Liver (tissue), 9 donors: Measurements from ENCODE around the gene FGD6. TPM values are rescaled to one million over a fixed set of nuclear protein-coding genes. Genes with fewer than 3 reads are reported as not detected.
A peak's percentile ranks its signal among the peaks of the same experiment; 100 is the strongest.

Experiments used
- DNase-seq: peaks from one replicate; pipeline ENCODE4 v3.0.0-alpha.2; 2017; ENCODE audit warnings: low spot score
- H3K27ac ChIP-seq, 2 donors: one replicate each; pipeline ENCODE4 v1.7.0; 2013; ENCODE audit warnings: inconsistent platforms in 2 of 2, low read length in 2 of 2, control low read depth in 1 of 2, low read depth in 1 of 2, mild to moderate bottlenecking in 1 of 2
- H3K27me3 ChIP-seq, 4 donors: one replicate each; pipeline versions ENCODE4 v1.6.1 to v1.7.0; 2013; ENCODE audit warnings: low read length in 3 of 4, inconsistent platforms in 1 of 4, mild to moderate bottlenecking in 1 of 4, moderate library complexity in 1 of 4; ENCODE audit not compliant: control insufficient read depth in 4 of 4, insufficient read depth in 4 of 4
- H3K36me3 ChIP-seq, 4 donors: one replicate each; pipeline versions ENCODE4 v1.6.1 to v1.7.0; 2013; ENCODE audit warnings: low read length in 3 of 4, mild to moderate bottlenecking in 3 of 4, low read depth in 1 of 4, moderate library complexity in 1 of 4; ENCODE audit not compliant: control insufficient read depth in 4 of 4, insufficient read depth in 3 of 4
- H3K4me1 ChIP-seq, 4 donors: one replicate each; pipeline versions ENCODE4 v1.6.1 to v1.7.0; 2013; ENCODE audit warnings: low read length in 3 of 4, mild to moderate bottlenecking in 3 of 4, moderate library complexity in 1 of 4; ENCODE audit not compliant: control insufficient read depth in 4 of 4, insufficient read depth in 4 of 4
- H3K4me3 ChIP-seq, 3 donors: one replicate each; pipeline versions ENCODE4 v1.6.1 to v1.7.0; 2013; ENCODE audit warnings: low read length in 3 of 3, control low read depth in 1 of 3, low read depth in 1 of 3, mild to moderate bottlenecking in 1 of 3
- H3K9ac ChIP-seq, 2 donors: one replicate each; pipeline ENCODE4 v1.7.0; 2013; ENCODE audit warnings: low read length in 2 of 2, mild to moderate bottlenecking in 2 of 2, moderate library complexity in 2 of 2, control low read depth in 1 of 2, low read depth in 1 of 2
- H3K9me3 ChIP-seq, 4 donors: one replicate each; pipeline versions ENCODE4 v1.6.1 to v1.7.0; 2013; ENCODE audit warnings: low read length in 3 of 4; ENCODE audit not compliant: control insufficient read depth in 4 of 4
- ATF3 ChIP-seq: IDR thresholded peaks from 2 replicates; pipeline ENCODE4 v1.6.1; 2016; ENCODE audit warnings: antibody characterized with exemption
- CTCF ChIP-seq: fragments of 150-350 bp; IDR thresholded peaks from 2 replicates; pipeline ENCODE4 v1.5.1; 2017; ENCODE audit warnings: improper control_type of control experiment, low read depth, low read length; ENCODE audit not compliant: missing input control
- EGR1 ChIP-seq, 2 donors: IDR thresholded peaks; 2 replicates each; pipeline ENCODE4 v1.6.1; 2016 to 2018; ENCODE audit warnings: antibody characterized with exemption in 2 of 2, low read depth in 2 of 2
- FOXA1 ChIP-seq: IDR thresholded peaks from 2 replicates; pipeline ENCODE4 v1.6.1; 2016; ENCODE audit warnings: antibody characterized with exemption
- FOXA2 ChIP-seq: IDR thresholded peaks from 2 replicates; pipeline ENCODE4 v1.6.1; 2016; ENCODE audit warnings: antibody characterized with exemption
- HNF4A ChIP-seq, 2 donors: conservative IDR thresholded peaks; 2 replicates each; pipeline ENCODE4 v1.6.1; 2016; ENCODE audit warnings: antibody characterized with exemption in 2 of 2, mild to moderate bottlenecking in 2 of 2
- HNF4G ChIP-seq: IDR thresholded peaks from 2 replicates; pipeline ENCODE4 v1.6.1; 2016; ENCODE audit warnings: antibody characterized with exemption
- JUND ChIP-seq, 2 donors: IDR thresholded peaks; 2 replicates each; pipeline ENCODE4 v1.6.1; 2016; ENCODE audit warnings: antibody characterized with exemption in 2 of 2
- NR2F2 ChIP-seq: IDR thresholded peaks from 2 replicates; pipeline ENCODE4 v1.6.1; 2016; ENCODE audit warnings: antibody characterized with exemption
- RAD21 ChIP-seq, 2 donors: IDR thresholded peaks; 2 replicates each; pipeline ENCODE4 v1.6.1; 2016; ENCODE audit warnings: antibody characterized with exemption in 2 of 2, mild to moderate bottlenecking in 2 of 2
- REST ChIP-seq: IDR thresholded peaks from 2 replicates; pipeline ENCODE4 v1.6.1; 2016; ENCODE audit warnings: antibody characterized with exemption, mild to moderate bottlenecking
- RXRA ChIP-seq, 2 donors: IDR thresholded peaks; 2 replicates each; pipeline ENCODE4 v1.6.1; 2017 to 2018; ENCODE audit warnings: antibody characterized with exemption in 2 of 2, mild to moderate bottlenecking in 1 of 2
- SP1 ChIP-seq: IDR thresholded peaks from 2 replicates; pipeline ENCODE4 v1.6.1; 2018; ENCODE audit warnings: antibody characterized with exemption, mild to moderate bottlenecking
- TAF1 ChIP-seq: conservative IDR thresholded peaks from 2 replicates; pipeline ENCODE4 v1.6.1; 2016; ENCODE audit warnings: antibody characterized with exemption, mild to moderate bottlenecking
- YY1 ChIP-seq: IDR thresholded peaks from 2 replicates; pipeline ENCODE4 v1.6.1; 2016; ENCODE audit warnings: antibody characterized with exemption, mild to moderate bottlenecking
- ZBTB33 ChIP-seq: IDR thresholded peaks from 2 replicates; pipeline ENCODE4 v1.6.1; 2016; ENCODE audit warnings: antibody characterized with exemption
- WGBS: extraction: QIAGEN DNeasy Blood & Tissue Kit; methylation state at CpG from one replicate; pipeline ENCODE4 v1.1.7; 2013; 5-methylcytosine and 5-hydroxymethylcytosine counted together
- polyA plus RNA-seq, 2 donors: library from polyadenylated mRNA; stranded (reverse) in 1 of 2; unstranded in 1 of 2; fragments of 200-250 nt in 1 of 2; fragments of >200 nt in 1 of 2; fragmentation: Nextera tagmentation in 1 of 2; extraction: Ambion mirVana in 1 of 2; gene quantifications; one replicate each; pipeline versions ENCODE4 v1.2.1 to v1.2.3, GENCODE V29; 2013 to 2015
- total RNA-seq, 2 donors: library from RNA; depleted of rRNA; stranded (reverse); fragments of >200 nt; gene quantifications; one replicate each; pipeline ENCODE4 v1.2.3, GENCODE V29; 2014
- donor health status: healthy.
- donor health status: healthy.
- donor health status: healthy.
- donor health status: healthy.
- donor health status: healthy.

Gene FGD6
- total and polyA plus RNA-seq, 4 donors = 0.54 to 6.9 (median 2.4) TPM

GRCh38 chr12:95259368-95259767 lies 42.1 kb upstream of the FGD6 start:
- Histone ChIP-seq H3K9ac (no peak overlapping the region), H3K9me3 (no peaks in the 10 kb centered on the region), H3K4me3 (no peak overlapping the region), H3K27me3 (no peaks in the 10 kb centered on the region), H3K36me3 (peaks cover 3 to 29% (median 19%) of the 10 kb centered on the region in 4 donors), H3K27ac (no peak overlapping the region), H3K4me1 (peaks cover 0 to 5% (median 0%) of the 10 kb centered on the region in 4 donors)
- DNase-seq = no peak
- 37% methylated on average over 1 of the region's 1 CpG for WGBS
- TF ChIP-seq HNF4G (no peak), ATF3 (no peak), JUND (IDR thresholded peaks at IDR 0.05) (no peak), SP1 (no peak), REST (no peak), RAD21 (IDR thresholded peaks at IDR 0.05) (peak in 1 of 2 donors; percentile 3), NR2F2 (no peak)

GRCh38 chr12:95258803-95259202 lies 41.5 kb upstream of the FGD6 start:
- Histone ChIP-seq H3K4me1 (peaks cover 0 to 5% (median 0%) of the 10 kb centered on the region in 4 donors), H3K27me3 (no peaks in the 10 kb centered on the region), H3K9ac (no peak overlapping the region), H3K36me3 (peaks cover 2 to 29% (median 20%) of the 10 kb centered on the region in 4 donors), H3K9me3 (no peaks in the 10 kb centered on the region), H3K27ac (no peak overlapping the region), H3K4me3 (no peak overlapping the region)
- 90% methylated on average over 2 of the region's 2 CpGs for whole genome bisulfite sequencing
- no peak for TF ChIP-seq JUND (IDR thresholded peaks at IDR 0.05)
- TF ChIP-seq HNF4G = no peak
- no peak for TF ChIP-seq YY1
- TF ChIP-seq ZBTB33 = no peak
- TF ChIP-seq ATF3 = no peak
- TF ChIP-seq EGR1 (IDR thresholded peaks at IDR 0.05; ENCODE audit: low read depth in 2 of 2) = no peak
- no peak for TF ChIP-seq HNF4A (conservative IDR thresholded peaks at IDR 0.05)
- TF ChIP-seq REST = no peak
- no peak for TF ChIP-seq TAF1
- TF ChIP-seq NR2F2 = no peak
- TF ChIP-seq FOXA1 = no peak
- TF ChIP-seq CTCF = no peak
- TF ChIP-seq RXRA (IDR thresholded peaks at IDR 0.05) = no peak
- no peak for TF ChIP-seq RAD21 (IDR thresholded peaks at IDR 0.05)
- no peak for TF ChIP-seq FOXA2
- TF ChIP-seq SP1 = no peak
- no peak for DNase-seq
